Neuronal stem cell (in vitro differentiated cells): ENCODE measurements around the gene RGSL1.

ENCODE experiments used
- DNase-seq: peaks from one replicate; pipeline ENCODE4 v3.0.0-alpha.2; 2013; ENCODE audit warnings: low spot score
- H2AFZ ChIP-seq: one replicate; pipeline ENCODE4 v1.6.1; 2013; ENCODE audit warnings: mild to moderate bottlenecking, low read length, inconsistent platforms
- H2AK5ac ChIP-seq: 2 replicates; pipeline ENCODE4 v1.6.1; 2013; ENCODE audit warnings: low read depth, mild to moderate bottlenecking, inconsistent platforms, low read length, moderate library complexity, mixed read lengths
- H2BK120ac ChIP-seq: 2 replicates; pipeline ENCODE4 v1.6.1; 2013; ENCODE audit warnings: low read depth, mild to moderate bottlenecking, inconsistent platforms, low read length, moderate library complexity, mixed read lengths
- H2BK12ac ChIP-seq: one replicate; pipeline ENCODE4 v1.6.1; 2013; ENCODE audit warnings: low read length, inconsistent platforms
- H2BK15ac ChIP-seq: 2 replicates; pipeline ENCODE4 v1.6.1; 2013; ENCODE audit warnings: mild to moderate bottlenecking, low read length, inconsistent platforms, mixed read lengths
- H2BK5ac ChIP-seq: one replicate; pipeline ENCODE4 v1.6.1; 2013; ENCODE audit warnings: inconsistent platforms, mild to moderate bottlenecking, low read length, moderate library complexity
- H3K14ac ChIP-seq: one replicate; pipeline ENCODE4 v1.6.1; 2013; ENCODE audit warnings: low read length, inconsistent platforms
- H3K18ac ChIP-seq: 2 replicates; pipeline ENCODE4 v1.6.1; 2013; ENCODE audit warnings: low read length, inconsistent platforms
- H3K23ac ChIP-seq: 2 replicates; pipeline ENCODE4 v1.6.1; 2013; ENCODE audit warnings: low read depth, mild to moderate bottlenecking, mixed read lengths, low read length, inconsistent platforms; ENCODE audit not compliant: poor library complexity
- H3K27ac ChIP-seq: replicated peaks from 3 replicates; pipeline ENCODE4 v1.5.1; 2013; ENCODE audit warnings: low read length, inconsistent platforms
- H3K27me3 ChIP-seq, 3 experiments: 2 replicates each; pipeline ENCODE4 v1.6.1; 2013; ENCODE audit warnings: low read length in 3 of 3, mild to moderate bottlenecking in 2 of 3, inconsistent platforms in 1 of 3, low read depth in 1 of 3, mixed read lengths in 1 of 3, moderate library complexity in 1 of 3; ENCODE audit not compliant: control insufficient read depth in 3 of 3, insufficient read depth in 3 of 3
- H3K36me3 ChIP-seq, 2 donors: replicated peaks in 1 of 2; 2 replicates each; pipeline ENCODE4 v1.6.1; 2013; ENCODE audit warnings: low read length in 2 of 2; ENCODE audit not compliant: control insufficient read depth in 2 of 2, insufficient read depth in 2 of 2
- H3K4ac ChIP-seq: 2 replicates; pipeline ENCODE4 v1.6.1; 2013; ENCODE audit warnings: inconsistent platforms, mild to moderate bottlenecking, low read length, moderate library complexity
- H3K4me1 ChIP-seq, 2 donors: 1 replicate in 1 of 2; 2 replicates in 1 of 2; pipeline ENCODE4 v1.6.1; 2013; ENCODE audit warnings: low read length in 2 of 2, low read depth in 1 of 2; ENCODE audit not compliant: control insufficient read depth in 2 of 2, insufficient read depth in 1 of 2
- H3K4me2 ChIP-seq: one replicate; pipeline ENCODE4 v1.6.1; 2013; ENCODE audit warnings: mild to moderate bottlenecking, low read length, inconsistent platforms; ENCODE audit not compliant: insufficient read depth, poor library complexity, severe bottlenecking
- H3K4me3 ChIP-seq, 2 donors: 2 replicates each; pipeline ENCODE4 v1.5.1; 2013; ENCODE audit warnings: low read length in 2 of 2, mild to moderate bottlenecking in 2 of 2, inconsistent platforms in 1 of 2, moderate library complexity in 1 of 2
- H3K79me1 ChIP-seq: one replicate; pipeline ENCODE4 v1.6.1; 2013; ENCODE audit warnings: low read depth, mild to moderate bottlenecking, inconsistent platforms, low read length, moderate library complexity
- H3K9ac ChIP-seq: one replicate; pipeline ENCODE4 v1.6.1; 2013; ENCODE audit warnings: mild to moderate bottlenecking, low read depth, low read length, inconsistent platforms; ENCODE audit not compliant: poor library complexity
- H3K9me3 ChIP-seq, 2 donors: replicated peaks in 1 of 2; 2 replicates each; pipeline versions ENCODE3 to v1.6.1; 2013; ENCODE audit warnings: low read length in 2 of 2, mild to moderate bottlenecking in 2 of 2, inconsistent platforms in 1 of 2, low read depth in 1 of 2, mixed read lengths in 1 of 2, moderate library complexity in 1 of 2; ENCODE audit not compliant: control insufficient read depth in 2 of 2, insufficient read depth in 1 of 2
- H4K8ac ChIP-seq: one replicate; pipeline ENCODE4 v1.6.1; 2013; ENCODE audit warnings: low read depth, mild to moderate bottlenecking, inconsistent platforms, low read length, moderate library complexity
- H4K91ac ChIP-seq: one replicate; pipeline ENCODE4 v1.6.1; 2013; ENCODE audit warnings: low read length, low read depth, mild to moderate bottlenecking, inconsistent platforms; ENCODE audit not compliant: poor library complexity
- WGBS, 2 donors: extraction: QIAGEN DNeasy Blood & Tissue Kit; methylation state at CpG; one replicate each; pipeline ENCODE4 v1.1.7; 2013; ENCODE audit warnings: missing lambda C conversion rate in 2 of 2, mixed read lengths in 1 of 2; ENCODE audit not compliant: insufficient read length in 2 of 2, insufficient replicate concordance in 1 of 2; ENCODE audit errors: extremely low coverage in 2 of 2; 5-methylcytosine and 5-hydroxymethylcytosine counted together

The RGSL1 gene

DNA sequence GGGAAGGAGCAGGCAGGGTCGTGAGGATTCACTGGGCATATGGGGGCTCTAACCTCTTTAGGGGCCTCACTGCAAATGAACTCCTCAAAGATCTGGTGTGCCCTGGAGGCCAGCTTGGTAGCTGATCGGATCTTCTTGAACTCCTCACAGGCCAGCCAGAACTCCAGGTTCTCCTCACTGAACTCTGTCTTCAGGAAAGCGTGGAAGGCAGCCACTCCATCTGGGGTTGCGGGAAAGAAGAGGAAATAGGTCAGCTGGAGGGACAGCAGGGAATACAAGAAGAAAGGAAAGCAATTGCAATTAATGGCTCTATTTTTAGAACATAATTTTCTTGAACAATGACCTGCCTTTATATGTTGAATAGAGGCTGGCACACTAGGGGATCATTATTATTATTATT lies 152.0 kb downstream of the RGSL1 start:
- no peak overlapping the region for H3K4me2 ChIP-seq
- H2BK5ac ChIP-seq, result no peak overlapping the region
- H2BK15ac ChIP-seq, result no peak overlapping the region
- no peak overlapping the region for H3K4me3 ChIP-seq
- no CpG with 5 or more reads among the region's 4 CpGs for WGBS, 2 donors
- no peak for DNase-seq
- H3K23ac ChIP-seq, result no peak overlapping the region
- peaks cover 0 to 17% (median 0%) of the 10 kb centered on the region in 3 experiments for H3K27me3 ChIP-seq
- H2AFZ ChIP-seq, result peak overlapping the region; percentile 42
- H3K36me3 ChIP-seq, result peaks cover 0 to 18% of the 10 kb centered on the region in 2 donors
- peaks cover 9 to 20% of the 10 kb centered on the region in 2 donors for H3K4me1 ChIP-seq
- H3K27ac ChIP-seq, result no peak overlapping the region
- H3K18ac ChIP-seq, result no peak overlapping the region
- H3K14ac ChIP-seq, result no peak overlapping the region
- H3K9ac ChIP-seq, result no peak overlapping the region
- no peaks in the 10 kb centered on the region for H3K9me3 ChIP-seq
- H2BK12ac ChIP-seq, result no peak overlapping the region
- no peak overlapping the region for H4K91ac ChIP-seq
- H2BK120ac ChIP-seq, result no peak overlapping the region
- H4K8ac ChIP-seq, result no peak overlapping the region
- peaks cover 14% of the 10 kb centered on the region for H3K79me1 ChIP-seq
- peak overlapping the region; percentile 20 for H2AK5ac ChIP-seq
- no peak overlapping the region for H3K4ac ChIP-seq

DNA sequence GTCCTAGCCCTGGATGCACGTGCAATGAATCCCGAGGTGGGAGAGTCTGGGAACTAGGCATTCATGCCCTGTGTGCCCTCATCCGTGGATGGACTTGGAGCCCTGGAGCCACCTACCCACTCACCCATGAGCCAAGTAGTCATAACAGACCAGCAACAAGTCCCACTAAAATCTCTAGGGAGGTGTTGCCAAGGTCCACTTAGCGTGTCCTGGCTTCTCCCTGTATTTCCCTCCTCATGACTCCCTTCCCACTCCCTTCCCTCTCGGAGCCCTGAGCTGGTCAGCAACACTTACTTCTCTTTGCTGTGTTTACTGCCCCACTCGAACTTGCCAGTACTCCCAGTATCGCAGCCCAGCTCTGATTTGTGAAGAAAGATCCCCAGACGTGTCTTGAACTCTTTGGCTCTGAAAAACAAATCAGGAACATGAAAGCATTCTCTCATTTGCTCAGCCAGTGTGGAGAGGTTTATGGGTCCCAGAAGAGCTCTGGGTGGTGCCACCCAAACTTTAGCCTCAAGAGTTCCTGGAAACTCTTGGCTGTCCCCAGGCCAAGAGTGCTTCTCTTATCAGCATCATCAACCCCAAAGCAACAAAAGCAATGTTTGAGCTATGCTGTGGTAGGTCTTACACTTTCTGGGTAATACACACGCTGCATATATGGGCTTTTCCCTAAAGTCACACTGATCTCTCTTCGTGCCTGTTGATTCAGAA lies 153.1 kb downstream of the RGSL1 start:
- Histone ChIP-seq H3K9ac (no peak overlapping the region), H3K27me3 (peaks cover 0 to 9% (median 0%) of the 10 kb centered on the region in 3 experiments), H2BK12ac (no peak overlapping the region), H3K14ac (no peak overlapping the region), H2BK15ac (peak overlapping the region; percentile 12), H4K8ac (no peak overlapping the region), H2AK5ac (peak overlapping the region; percentile 15), H2AFZ (no peak overlapping the region), H3K18ac (no peak overlapping the region), H3K23ac (no peak overlapping the region), H3K79me1 (peaks cover 14% of the 10 kb centered on the region), H3K4me2 (peak overlapping the region; percentile 98), H3K4me1 (peaks cover 15 to 20% of the 10 kb centered on the region in 2 donors), H2BK120ac (no peak overlapping the region), H3K4me3 (no peak overlapping the region), H4K91ac (no peak overlapping the region), H3K36me3 (peaks cover 0 to 18% of the 10 kb centered on the region in 2 donors), H3K9me3 (no peaks in the 10 kb centered on the region), H3K4ac (no peak overlapping the region), H3K27ac (no peak overlapping the region), H2BK5ac (no peak overlapping the region)
- DNase-seq, result no peak
- WGBS, 2 donors, result no CpG with 5 or more reads among the region's 10 CpGs

DNA sequence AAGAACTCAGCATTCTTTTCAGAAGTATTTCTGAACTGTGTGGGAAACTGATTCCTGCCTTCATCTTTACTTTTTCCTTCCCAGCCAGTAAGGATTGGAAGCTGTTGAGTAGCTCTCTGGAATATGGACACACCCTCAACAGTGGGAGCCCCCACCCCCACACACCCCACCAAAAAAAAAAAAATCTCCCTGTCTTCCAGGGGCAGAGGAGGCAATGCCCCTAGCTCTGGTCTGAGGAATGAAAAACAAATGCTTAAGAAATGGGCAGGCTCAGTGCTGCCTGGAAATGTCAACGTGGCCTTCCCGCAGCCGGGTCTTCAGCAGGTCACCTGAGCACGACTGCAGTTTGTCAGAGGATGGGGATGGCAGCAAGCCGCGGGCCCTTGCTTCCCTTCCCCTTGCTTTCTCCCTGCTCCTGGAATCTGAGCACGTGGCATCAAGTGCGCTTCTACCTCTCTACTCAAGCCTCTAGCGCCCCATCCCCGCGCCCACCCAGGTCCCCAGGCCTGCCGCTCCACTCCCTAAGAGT lies 153.8 kb downstream of the RGSL1 start:
- no peak overlapping the region for H3K27ac ChIP-seq
- peak overlapping the region; percentile 6 to 89 for H3K4me3 ChIP-seq
- peak overlapping the region; percentile 99 for H3K14ac ChIP-seq
- no peak overlapping the region for H2BK120ac ChIP-seq
- H3K18ac ChIP-seq, result peak overlapping the region; percentile 98
- H3K4me1 ChIP-seq, result peaks cover 15 to 20% of the 10 kb centered on the region in 2 donors
- peak overlapping the region; percentile 98 for H3K4me2 ChIP-seq
- H2AK5ac ChIP-seq, result peak overlapping the region; percentile 59
- no CpG with 5 or more reads among the region's 12 CpGs for WGBS, 2 donors
- peak overlapping the region; percentile 59 for H2BK5ac ChIP-seq
- no peaks in the 10 kb centered on the region for H3K9me3 ChIP-seq
- H3K4ac ChIP-seq, result no peak overlapping the region
- peak overlapping the region; percentile 77 for H2BK15ac ChIP-seq
- H2AFZ ChIP-seq, result peak overlapping the region; percentile 25
- H3K27me3 ChIP-seq, result peaks cover 0 to 11% (median 0%) of the 10 kb centered on the region in 3 experiments
- peaks cover 14% of the 10 kb centered on the region for H3K79me1 ChIP-seq
- H3K36me3 ChIP-seq, result peaks cover 0 to 18% of the 10 kb centered on the region in 2 donors
- H3K23ac ChIP-seq, result peak overlapping the region; percentile 71
- H3K9ac ChIP-seq, result peak overlapping the region; percentile 95
- peak overlapping the region; percentile 64 for H2BK12ac ChIP-seq
- no peak for DNase-seq
- peak overlapping the region; percentile 56 for H4K91ac ChIP-seq
- no peak overlapping the region for H4K8ac ChIP-seq
